Neural progenitor cell (in vitro differentiated cells): ENCODE results near the gene HPSE2.

Experiments
- CTCF ChIP-seq: fragments of 200-600 bp; sonication (generic); IDR thresholded peaks from 2 replicates; pipeline ENCODE4 v1.5.1; 2017; ENCODE audit warnings: antibody characterized with exemption, mild to moderate bottlenecking
- EZH2 ChIP-seq: fragments of 200-600 bp; sonication (generic); IDR thresholded peaks from 2 replicates; pipeline ENCODE4 v1.6.1; 2017; ENCODE audit warnings: antibody characterized with exemption, mild to moderate bottlenecking, moderate library complexity
- EZH2phosphoT487 ChIP-seq: fragments of 200-600 bp; sonication (generic); IDR thresholded peaks from 2 replicates; pipeline ENCODE4 v1.6.1; 2017; ENCODE audit warnings: antibody characterized with exemption

- TF ChIP-seq EZH2phosphoT487 (no peak), CTCF (no peak), EZH2 (no peak)
These were observed 92.6 kb downstream of the HPSE2 start for GRCh38 chr10:99143011-99143410.
